Liver (tissue), 3 donors: ENCODE measurements around the gene SH2D2A.

Source experiments
- ATF3 ChIP-seq: IDR thresholded peaks from 2 replicates; pipeline ENCODE4 v1.6.1; 2016; ENCODE audit warnings: antibody characterized with exemption
- CTCF ChIP-seq: fragments of 150-350 bp; IDR thresholded peaks from 2 replicates; pipeline ENCODE4 v1.5.1; 2017; ENCODE audit warnings: improper control_type of control experiment, low read depth, low read length; ENCODE audit not compliant: missing input control
- EGR1 ChIP-seq, 2 donors: IDR thresholded peaks; 2 replicates each; pipeline ENCODE4 v1.6.1; 2016 to 2018; ENCODE audit warnings: antibody characterized with exemption in 2 of 2, low read depth in 2 of 2
- HNF4A ChIP-seq, 2 donors: conservative IDR thresholded peaks; 2 replicates each; pipeline ENCODE4 v1.6.1; 2016; ENCODE audit warnings: antibody characterized with exemption in 2 of 2, mild to moderate bottlenecking in 2 of 2
- JUND ChIP-seq, 2 donors: IDR thresholded peaks; 2 replicates each; pipeline ENCODE4 v1.6.1; 2016; ENCODE audit warnings: antibody characterized with exemption in 2 of 2
- MAX ChIP-seq: IDR thresholded peaks from 2 replicates; pipeline ENCODE4 v1.6.1; 2016; ENCODE audit warnings: antibody characterized with exemption
- REST ChIP-seq: IDR thresholded peaks from 2 replicates; pipeline ENCODE4 v1.6.1; 2016; ENCODE audit warnings: antibody characterized with exemption, mild to moderate bottlenecking
- RXRA ChIP-seq, 2 donors: IDR thresholded peaks; 2 replicates each; pipeline ENCODE4 v1.6.1; 2017 to 2018; ENCODE audit warnings: antibody characterized with exemption in 2 of 2, mild to moderate bottlenecking in 1 of 2
- SP1 ChIP-seq: IDR thresholded peaks from 2 replicates; pipeline ENCODE4 v1.6.1; 2018; ENCODE audit warnings: antibody characterized with exemption, mild to moderate bottlenecking
- TAF1 ChIP-seq: conservative IDR thresholded peaks from 2 replicates; pipeline ENCODE4 v1.6.1; 2016; ENCODE audit warnings: antibody characterized with exemption, mild to moderate bottlenecking
- YY1 ChIP-seq: IDR thresholded peaks from 2 replicates; pipeline ENCODE4 v1.6.1; 2016; ENCODE audit warnings: antibody characterized with exemption, mild to moderate bottlenecking
- donor health status: healthy.
- donor health status: healthy.

- no peak for TF ChIP-seq JUND (IDR thresholded peaks at IDR 0.05)
- no peak for TF ChIP-seq CTCF
- no peak for TF ChIP-seq MAX
- TF ChIP-seq TAF1, result no peak
- TF ChIP-seq EGR1 (IDR thresholded peaks at IDR 0.05; ENCODE audit: low read depth in 2 of 2), result no peak
- no peak for TF ChIP-seq ATF3
- TF ChIP-seq RXRA (IDR thresholded peaks at IDR 0.05), result no peak
- TF ChIP-seq HNF4A (conservative IDR thresholded peaks at IDR 0.05), result no peak
- no peak for TF ChIP-seq SP1
- TF ChIP-seq YY1, result no peak
- TF ChIP-seq REST, result no peak
Observed at GRCh38 chr1:156804572-156805243, 11.9 kb downstream of the SH2D2A start.
